IPS DF 4.7 (cell line): Measurements from ENCODE around the gene ADAMTS9.

Experiments used
- DNase-seq: peaks from one replicate; pipeline ENCODE4 v3.0.0-alpha.2; 2013; ENCODE audit warnings: low spot score; ENCODE audit errors: extremely low read depth

ADAMTS9 gene

DNA sequence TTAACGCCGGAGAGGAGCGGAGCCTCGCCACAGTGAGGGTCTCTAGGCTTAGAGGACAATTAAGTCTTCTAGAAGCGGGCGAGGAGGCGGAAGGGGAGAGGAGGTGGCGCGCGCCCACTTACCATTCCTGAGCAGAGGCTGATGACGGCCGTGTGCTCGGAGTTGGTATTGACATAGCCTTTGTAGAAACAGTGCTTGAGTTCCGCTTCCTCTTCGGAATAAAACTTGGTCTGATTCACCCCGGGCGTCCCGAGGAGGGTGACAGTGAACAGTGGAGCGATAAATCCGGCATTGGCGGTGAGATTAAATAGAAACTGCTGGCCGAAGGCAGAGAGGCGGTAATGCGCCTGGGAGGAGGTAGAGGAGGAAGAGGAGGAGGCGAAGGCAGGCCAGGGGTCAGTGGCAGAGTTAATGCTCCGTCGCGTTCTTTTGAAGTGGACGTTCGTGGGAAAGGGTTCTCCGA, 1.3 kb downstream of the ADAMTS9 start:
- no peak for DNase-seq

DNA sequence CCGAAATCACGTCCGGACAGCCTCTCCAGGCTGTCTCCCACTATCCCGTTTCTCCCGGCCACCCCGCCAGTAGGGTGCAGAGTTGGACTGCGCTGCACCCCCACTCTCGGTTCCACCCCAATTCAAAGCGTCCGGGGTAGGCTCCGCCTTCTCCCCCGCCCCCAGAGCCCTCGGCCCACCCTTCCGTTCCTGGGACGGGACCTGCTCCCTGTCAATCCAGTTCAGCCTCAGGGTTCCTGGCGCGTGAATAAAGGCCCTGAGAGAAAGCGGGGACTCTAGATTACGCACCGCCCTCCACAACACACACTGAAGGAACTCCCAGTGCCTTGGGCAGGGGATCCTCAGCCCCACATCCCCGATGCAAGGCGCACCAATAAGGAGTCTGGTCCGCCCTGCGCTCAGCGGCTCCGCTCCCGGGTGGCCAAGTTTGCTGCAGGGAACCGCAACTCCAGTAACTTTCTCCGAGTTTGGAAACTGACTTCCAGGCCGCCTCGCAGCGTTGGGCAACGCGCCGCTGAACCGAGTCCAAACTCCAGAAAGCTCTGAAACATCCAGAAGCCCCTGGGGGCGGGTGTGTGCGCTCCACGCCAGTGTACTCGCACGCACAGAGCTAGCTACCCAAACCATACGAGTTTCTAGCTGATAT, 1.9 kb downstream of the ADAMTS9 start:
- DNase-seq, result no peak

DNA sequence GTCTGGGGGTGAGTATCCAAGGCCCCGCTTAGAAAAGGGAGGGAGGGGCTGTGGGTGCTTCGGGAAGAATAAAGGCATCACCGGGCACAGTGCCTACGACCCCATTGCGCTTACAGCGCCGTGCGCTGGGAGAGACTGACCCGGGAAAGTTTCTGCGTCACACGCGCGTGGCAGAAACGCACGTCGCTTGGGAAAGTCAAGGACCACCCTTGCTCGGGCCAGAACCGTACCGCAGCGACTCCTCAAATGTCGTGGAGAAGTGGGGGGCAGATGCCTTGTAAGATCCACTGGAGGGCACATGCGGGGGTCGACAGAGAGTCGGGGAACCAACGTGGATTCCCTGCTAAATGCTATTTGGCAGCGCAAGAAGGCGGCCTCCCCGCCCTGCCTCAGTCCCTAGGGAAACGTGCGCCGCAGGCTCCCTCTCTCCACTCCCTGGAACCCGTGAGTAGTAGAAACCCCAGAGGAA, 2.4 kb downstream of the ADAMTS9 start:
- no peak for DNase-seq

DNA sequence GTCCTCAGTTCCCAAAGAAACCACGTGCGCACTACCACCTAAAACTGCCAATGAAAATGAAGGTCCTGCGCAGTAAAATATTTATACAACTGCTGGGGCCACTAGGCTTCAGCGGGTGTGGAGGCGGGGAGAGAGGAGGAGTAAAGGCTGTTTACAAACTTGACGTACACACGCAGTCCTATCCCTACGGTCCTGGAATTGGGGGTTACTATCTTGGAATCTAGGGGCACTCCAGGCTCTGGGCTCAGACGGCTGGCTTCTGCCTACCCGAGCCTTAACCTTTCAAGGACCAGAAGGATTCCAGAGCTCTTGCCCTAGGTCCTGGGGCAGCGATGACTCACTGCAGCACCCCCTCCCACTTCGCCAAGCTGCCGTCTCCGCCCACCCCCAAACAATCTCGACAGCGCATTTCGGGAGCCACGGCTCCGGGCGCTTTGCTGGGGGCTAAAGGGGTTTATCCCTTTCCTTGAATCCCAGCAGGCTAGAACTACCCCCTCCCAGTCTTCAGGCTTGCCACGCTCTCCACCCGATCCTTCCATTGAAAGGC, 3.0 kb downstream of the ADAMTS9 start:
- DNase-seq, result no peak

DNA sequence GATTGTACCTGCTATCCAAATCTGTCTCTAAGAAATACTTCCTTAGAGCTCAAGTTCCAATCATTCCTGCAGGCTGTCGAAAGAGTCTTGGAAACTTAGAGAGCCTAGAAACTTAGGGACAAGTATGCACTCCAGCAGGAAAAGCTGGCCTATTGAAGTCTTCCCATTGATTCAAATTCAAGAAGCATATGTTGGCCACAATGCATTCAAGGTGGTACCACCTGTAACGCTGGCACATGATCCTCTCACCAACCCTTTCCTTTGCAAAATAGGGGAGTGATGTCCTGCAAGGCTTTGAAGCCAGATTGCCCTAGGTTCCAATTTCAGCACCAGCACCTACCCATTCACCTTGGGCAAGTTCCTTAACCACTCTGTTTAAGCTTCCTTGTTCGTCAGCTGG, 6.0 kb downstream of the ADAMTS9 start:
- DNase-seq, result no peak

DNA sequence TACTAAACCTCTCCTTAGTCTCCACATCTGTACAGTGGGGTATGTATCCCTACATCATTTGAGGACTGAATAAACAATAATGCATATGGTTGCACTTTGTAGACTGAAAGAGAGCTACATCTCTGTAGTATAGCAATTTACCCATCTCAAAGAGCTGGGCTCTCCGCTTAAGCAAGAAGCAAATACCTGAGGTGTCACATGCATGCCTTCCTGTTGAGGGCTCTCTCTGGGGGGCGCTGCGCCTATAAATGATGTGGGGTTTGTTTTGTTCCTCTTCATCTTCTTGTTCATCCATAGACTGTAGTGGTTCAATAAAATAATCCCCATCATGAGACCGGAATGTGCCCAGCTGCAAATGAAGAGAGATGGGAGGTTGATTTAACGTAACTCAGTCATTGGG, 6.8 kb downstream of the ADAMTS9 start:
- DNase-seq, result no peak

DNA sequence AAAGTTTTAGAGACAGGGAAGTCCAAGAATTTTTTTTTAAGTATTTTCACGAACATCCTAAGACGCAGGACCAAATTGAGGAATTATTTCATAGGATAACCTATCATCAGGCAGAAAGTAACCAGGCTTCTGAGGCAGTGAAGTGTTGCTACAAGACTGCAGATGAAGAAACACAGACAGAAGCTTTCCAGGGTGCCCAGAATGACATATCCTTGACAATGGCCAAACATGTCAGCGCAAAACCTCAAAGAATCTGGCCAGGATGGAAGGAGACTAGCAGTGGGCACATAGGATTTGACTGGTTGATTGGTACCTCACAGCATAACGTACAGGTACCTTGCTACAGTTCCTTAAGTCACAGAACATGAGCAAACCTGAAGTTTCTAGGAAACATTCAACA, 7.5 kb downstream of the ADAMTS9 start:
- DNase-seq, result no peak

DNA sequence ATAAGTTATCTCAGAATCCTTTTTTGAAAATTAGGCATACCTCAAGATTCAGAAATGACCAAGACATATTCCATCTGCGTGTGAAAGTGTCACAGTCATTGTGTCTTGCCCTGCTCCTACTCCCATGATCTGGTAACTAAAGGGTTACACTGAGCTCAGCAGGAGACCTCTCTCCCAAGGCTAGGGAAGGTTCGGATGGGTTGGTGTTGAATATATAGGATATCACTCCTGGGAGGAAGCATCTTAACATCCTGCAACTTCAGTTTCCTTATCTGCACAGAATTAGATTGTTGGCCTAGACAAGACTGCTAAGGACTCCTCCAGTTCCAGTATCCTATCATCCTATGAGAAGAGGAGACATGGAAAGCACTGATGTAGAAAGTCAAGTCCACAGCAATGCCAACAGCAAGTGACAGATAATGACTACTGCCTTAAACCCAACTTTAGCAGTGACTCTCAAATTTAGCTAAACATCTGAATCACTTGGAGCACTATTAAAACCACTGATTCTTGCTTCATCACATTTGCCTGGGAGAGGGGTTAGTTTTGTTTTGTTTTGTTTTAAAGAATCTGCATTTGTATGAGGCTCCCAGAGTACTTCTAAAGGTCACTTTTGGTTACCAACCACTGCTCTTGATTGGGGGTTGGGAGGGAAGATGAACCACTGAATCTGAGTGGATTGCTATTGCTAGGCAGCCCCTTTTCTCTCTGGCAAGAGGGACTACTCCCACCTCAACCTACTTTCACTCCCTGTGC, 9.7 kb downstream of the ADAMTS9 start:
- DNase-seq, result no peak

DNA sequence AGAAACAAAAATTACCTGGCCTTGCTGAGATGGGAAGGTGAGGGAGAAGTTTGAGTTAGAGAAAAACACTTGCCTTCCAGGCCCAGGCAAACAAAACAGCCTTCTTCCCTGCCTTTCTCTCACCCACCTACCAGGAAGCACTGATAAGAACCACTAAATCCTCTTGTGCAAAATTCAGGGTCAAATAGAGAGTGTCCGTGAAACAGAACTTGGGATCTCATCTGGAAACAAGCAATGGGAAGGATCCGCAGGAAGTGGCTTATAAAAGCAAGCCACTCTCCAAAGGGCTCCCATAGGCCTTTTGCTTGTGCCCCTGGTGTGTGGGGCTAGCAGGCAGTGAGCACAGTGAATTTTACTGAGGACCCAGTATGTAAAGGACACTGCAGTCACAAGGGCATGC, 11.0 kb downstream of the ADAMTS9 start:
- DNase-seq, result no peak

DNA sequence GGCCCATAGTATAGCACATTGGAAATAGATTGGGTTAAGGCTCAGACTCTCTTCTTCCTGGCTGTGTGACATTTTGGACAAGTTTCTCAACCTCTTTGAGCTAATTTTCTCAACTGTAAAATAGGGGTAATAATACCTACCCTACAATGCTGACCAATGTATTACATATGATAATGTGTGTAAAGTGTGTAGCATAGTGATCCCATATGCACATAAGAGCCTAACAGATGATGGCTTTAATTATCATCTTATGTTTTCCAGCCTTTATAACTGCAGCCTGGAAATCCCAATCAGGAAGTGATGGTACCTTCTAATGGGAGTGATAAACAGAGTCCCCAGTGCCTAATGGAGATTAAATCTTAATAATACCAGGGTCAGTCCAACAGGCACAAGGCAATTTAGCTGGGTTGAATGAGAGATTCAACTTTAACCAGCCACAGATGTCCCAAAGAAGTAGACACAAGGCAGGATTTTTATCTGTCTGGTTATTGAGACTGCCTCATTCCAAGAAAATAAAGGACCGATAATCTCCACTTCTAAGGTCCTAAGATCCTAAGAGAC, 12.0 kb downstream of the ADAMTS9 start:
- DNase-seq, result no peak

DNA sequence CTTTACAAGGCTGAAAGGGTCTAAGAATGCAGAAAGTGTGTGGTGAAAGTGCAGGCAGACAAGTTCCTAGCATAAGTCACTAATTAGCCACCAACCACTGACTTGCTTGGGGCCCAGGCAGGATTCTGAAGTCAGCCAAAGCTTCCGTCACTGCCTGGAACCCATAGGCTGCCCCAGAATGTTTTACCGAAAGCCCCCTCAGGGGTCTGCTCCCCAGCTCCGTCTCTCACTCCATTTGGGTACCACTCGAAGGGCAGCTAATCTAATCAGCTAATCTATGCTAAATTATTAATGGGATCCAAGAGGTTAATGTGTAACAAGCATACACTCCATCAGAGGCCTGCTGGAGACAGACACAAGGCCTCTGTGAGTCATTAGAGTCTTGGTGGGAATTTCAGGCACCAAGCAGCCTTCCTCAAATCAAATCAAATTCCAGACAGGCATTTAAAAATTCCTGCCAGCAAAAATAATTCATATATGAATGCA, 13.2 kb downstream of the ADAMTS9 start:
- DNase-seq, result no peak

DNA sequence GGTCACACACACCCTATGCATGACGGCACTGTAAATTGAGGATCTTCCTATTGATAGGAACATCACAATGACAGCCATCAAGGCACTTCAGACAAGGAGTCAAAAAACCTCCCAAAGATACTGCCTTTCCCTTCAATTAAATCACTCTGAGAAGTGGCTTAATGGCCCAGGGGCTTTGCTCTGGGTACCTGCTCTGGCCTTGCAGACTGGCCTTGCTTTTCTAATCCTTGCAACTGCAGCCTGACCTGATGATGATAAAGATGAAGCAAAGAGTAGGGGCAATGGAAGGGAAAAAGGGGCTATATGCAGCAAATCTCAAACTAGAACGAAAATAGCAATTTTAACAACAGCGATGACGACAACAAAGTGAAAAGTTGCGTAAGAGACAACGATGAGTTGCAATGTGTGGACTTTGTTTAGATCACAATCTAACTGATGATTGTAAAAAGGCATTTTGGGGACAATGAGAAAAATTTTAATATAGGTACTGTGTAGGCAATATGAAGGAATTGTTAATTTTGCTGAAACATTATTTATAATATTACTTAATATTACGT, 14.6 kb downstream of the ADAMTS9 start:
- no peak for DNase-seq

DNA sequence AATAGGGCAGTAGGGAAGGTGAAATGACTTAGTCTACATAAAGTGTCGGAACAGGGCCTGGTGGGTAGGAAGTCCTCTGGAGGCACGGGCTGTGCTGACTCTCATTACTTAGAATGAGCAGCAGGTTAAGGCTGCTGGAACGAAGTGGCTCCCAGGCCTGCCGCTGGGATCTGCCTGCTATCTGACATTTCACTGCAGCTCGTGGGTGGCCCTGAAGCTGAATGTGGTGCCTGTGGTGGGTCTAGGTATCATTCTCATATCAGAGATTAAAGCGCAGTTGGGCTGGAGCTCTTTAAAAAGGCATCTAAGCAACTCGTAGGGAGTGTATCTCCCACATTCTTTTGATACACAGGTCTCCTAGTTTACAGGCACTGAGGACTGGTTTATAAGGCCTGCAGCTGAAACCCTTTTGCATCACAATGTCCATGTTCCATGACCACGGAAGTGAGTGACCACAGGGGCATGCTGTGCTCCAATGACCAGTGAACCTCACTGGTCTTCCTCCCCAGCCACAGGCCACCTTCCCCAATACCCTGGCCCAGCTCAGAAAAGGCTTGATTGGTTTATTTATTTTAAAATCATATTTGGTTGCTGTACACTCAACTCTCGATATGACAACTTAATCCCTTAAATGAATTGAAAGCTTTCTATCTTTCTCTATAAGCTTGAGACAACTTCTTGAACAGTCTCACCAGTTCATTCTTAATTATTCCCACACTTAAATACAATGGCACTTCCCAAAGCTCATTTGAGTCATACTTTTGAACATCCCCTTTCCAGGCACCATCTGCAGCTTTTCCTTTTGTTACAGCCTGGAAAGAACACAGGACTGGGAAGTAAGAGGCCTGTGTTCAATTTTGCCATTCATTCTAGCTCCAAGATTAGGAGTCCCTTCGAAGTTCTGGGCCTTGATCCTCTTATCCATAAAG, 19.0 kb downstream of the ADAMTS9 start:
- DNase-seq, result no peak

DNA sequence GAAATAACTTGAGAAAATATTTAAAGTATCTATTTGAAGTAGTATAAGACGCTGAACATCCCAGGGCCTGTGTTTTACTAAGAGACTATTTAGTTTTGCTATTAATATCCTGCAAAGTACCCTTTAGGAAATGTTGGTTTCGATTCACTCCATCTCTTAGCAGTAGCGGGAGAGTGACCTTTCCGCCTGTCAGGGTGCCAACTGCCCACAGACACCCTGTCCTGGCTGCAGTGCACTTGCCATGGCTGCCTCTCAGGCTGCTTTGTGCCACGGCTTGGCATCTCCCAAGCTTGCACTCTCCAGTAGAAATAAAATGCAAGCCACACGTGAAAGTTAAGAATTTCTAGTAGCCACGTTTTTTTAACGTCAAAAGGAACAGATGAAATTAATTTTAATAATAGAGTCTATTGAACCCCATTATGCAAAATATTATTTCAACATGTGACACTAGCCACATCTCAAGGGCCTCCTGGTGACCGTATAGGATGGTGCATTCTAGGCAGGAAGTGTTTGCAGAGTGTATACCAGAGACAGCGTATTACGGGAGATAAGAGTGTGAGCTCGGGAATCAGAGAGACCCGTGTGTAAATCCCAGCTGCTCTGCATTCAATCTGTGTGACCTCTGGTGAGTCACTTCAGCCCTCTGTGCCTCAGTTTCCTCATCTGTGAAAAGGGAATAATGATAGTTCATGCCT, 19.8 kb downstream of the ADAMTS9 start:
- DNase-seq, result no peak

DNA sequence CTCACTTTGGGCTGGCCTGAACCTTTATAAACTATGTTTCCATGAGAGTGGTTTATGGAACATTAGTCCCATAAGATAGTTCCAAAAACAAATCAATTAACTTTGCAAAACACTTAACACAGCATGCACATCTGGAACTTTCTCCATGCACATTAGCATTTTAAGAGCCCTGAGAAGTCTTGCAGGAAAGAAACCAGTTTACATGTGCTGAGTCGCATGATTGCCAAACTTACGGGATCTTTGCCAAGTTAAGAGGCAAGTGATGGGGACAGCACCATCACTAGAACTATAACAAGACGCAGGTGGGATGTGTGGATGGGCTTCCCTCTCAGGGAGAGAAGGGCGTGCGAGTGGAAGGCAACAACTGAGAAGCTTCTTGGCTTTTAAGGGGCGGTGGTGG, 20.7 kb downstream of the ADAMTS9 start:
- no peak for DNase-seq

DNA sequence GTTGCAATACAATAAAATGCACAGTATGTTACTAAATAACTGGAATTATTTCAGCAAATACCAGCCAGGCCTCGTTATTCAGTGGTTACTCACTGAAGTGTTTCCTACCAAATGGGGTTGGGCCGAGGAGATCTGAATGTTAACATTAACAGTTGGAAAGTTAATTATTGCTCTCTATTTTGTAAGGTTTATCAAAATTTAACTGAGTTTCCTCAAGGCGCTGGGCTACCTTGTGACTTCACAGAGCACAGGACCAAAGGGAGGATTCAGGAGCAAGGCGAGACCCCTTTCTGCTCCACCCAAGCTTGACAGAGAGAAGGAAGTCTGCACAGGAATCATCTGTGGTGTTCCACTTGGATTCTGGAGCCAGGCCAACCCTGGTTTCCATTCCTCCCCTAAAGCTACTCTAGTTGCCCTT, 21.6 kb downstream of the ADAMTS9 start:
- DNase-seq, result no peak

DNA sequence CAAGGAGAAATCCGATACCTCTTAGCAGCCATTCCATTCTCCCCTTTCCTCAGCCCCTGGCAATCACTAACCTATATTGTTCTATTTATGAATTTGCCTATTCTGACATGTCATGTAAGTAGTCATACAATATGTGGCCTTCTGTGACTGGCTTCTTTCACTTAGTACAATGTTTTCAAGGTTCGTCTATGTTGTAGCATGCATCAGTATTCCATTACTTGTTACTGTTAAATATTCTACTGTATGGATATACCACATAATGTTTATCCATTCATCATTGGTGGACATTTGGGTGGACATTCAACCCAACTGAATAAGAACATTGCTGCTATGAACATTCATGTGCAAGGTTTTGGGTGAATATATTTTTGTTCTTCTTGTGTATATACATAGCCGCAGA, 23.4 kb downstream of the ADAMTS9 start:
- no peak for DNase-seq

DNA sequence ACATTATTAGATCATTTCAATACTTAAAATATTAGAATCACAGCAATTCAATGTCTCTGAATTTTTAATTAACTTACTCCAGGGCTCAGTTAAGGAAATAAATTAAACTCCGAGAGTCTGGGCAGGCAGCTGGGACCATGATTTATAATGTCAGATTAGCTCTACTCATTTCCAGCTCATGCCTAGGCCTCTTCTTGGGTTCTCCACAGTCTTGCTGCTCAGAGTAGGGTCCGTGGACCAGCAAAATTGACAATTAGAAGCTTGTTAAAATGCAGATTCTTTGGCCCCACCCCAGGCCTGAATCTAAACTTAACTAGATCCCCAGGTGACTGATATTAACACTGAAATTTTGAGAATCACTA, 28.2 kb downstream of the ADAMTS9 start:
- DNase-seq, result no peak

DNA sequence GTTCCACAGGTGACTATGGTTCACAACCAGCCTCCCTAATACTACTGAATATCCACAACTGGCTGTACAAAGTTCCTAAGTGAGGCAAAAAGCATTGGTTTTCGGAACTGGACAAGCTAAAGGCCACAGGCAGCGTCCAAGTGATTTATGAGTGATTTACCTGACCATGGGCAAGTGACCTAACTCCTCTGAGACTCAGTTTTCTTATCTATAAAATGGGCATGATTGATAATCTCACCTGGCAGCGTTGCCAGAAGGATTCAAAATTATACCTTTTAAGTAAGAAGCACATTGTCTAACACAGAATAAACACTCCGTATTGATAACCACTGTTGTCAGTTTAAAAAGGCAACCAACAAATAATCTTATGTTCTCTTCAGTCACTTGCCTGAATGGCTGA, 29.8 kb downstream of the ADAMTS9 start:
- DNase-seq, result no peak

DNA sequence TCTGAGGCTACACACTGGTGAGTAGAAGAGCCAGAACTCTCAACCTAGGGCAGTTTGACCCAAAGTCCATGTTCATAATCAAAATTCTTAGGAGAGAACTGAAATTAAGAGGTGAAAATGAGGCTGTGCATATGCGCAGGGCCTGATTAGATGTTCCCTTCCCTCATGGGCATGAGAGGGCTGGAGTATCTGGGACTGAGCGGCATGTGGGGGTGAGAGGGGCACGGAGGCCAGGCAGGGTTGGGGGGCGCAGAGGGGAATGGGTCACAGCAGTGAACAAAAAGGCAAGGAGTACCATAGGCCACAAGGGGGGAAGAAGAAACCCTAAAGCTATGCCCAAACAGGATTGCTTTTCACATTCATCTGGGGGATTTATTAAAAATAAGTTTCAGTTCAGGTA, 31.3 kb downstream of the ADAMTS9 start:
- DNase-seq, result no peak
